ENCODE data around the gene LCN6.
"Not testable (repeated sequence)": the region's sequence is repeated elsewhere in the genome, so short reads cannot be mapped to it uniquely, and the experiment has no call there.

- not testable (repeated sequence) for TF ChIP-seq CTCF (IDR thresholded peaks at IDR 0.05; ENCODE audit: poor library complexity, severe bottlenecking); POLR2AphosphoS5 (IDR thresholded peaks at IDR 0.05); EP300 (conservative IDR thresholded peaks at IDR 0.05; ENCODE audit: poor library complexity, severe bottlenecking); REST (IDR thresholded peaks at IDR 0.05; ENCODE audit: borderline replicate concordance); RAD21 (conservative IDR thresholded peaks at IDR 0.05); EZH2 (IDR thresholded peaks at IDR 0.05; ENCODE audit: borderline replicate concordance, insufficient read depth, low read length, poor library complexity, severe bottlenecking); MXI1 (conservative IDR thresholded peaks at IDR 0.05; ENCODE audit: poor library complexity, severe bottlenecking); TAF1 (IDR thresholded peaks at IDR 0.05; ENCODE audit: low read depth)
Observed at GRCh38 chr9:136704741-136705140, 43.6 kb downstream of the LCN6 start.
